GM21447 (cell line): ENCODE data around the gene GABRE.
"Not testable (repeated sequence)": the region's sequence is repeated elsewhere in the genome, so short reads cannot be mapped to it uniquely, and the experiment has no call there.

Source experiments
- ATAC-seq: cut with Tn5 transposase; IDR thresholded peaks from one replicate; pipeline ENCODE4 v1.9.1; 2021; ENCODE audit not compliant: unreplicated experiment

The GABRE gene

DNA sequence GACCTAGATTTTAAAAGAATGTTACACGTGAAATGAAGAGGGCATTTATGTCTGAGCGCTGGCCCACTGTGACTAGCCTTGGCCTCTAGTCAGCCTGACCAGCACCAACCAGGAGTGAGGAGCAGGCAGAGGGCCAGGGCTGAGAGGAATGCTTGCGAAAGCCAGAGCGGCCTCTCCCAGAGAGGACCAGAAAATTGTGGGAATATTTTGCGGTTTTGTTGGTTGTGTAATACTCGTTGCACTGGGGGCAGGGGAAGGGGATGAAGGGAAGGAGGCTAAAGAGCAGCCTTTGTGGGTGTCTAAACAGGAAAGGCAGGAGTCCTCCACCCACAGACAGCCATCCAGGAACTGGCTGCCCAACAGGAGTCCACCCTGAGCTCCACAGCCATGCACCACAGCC, 3.8 kb downstream of the GABRE start:
- ATAC-seq, result no peak

DNA sequence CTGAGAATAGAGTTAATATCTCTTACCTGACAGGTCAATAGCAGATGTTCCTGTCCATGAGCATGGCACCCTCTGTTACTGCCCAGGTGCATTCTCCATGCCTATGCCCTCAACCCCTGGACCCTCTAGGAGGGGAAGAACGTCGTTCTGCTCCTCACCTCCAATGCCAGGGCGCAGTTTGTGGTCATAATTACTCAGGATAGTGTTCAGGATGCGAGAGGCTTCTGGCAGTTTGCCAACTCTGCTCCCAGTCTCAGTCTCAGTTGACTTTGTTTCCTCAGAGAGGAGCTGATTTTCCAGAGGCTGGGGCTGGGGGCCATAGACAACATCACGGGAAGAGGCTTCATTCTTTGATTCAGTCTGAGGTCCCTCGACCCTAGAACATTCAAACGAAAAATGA, 4.4 kb downstream of the GABRE start:
- no peak for ATAC-seq

DNA sequence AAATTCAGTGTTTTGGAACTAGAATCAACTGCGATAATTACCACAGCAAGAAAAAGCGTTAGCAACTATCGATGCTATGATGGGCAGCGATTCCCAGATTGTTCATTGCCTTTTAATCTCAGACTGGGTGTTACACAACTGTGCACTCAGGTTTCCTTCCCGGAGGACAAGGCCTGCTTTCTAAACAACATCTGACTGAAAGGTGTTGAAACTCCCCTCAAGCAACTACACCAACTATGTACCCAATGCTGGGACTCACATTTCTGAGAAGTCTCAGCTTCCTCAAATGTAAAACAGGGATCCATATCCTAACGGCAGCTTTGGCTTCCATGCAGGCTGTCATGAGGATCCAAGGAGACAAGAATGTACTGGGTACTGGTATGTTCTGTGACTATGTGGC, 8.2 kb downstream of the GABRE start:
- ATAC-seq, result no peak

DNA sequence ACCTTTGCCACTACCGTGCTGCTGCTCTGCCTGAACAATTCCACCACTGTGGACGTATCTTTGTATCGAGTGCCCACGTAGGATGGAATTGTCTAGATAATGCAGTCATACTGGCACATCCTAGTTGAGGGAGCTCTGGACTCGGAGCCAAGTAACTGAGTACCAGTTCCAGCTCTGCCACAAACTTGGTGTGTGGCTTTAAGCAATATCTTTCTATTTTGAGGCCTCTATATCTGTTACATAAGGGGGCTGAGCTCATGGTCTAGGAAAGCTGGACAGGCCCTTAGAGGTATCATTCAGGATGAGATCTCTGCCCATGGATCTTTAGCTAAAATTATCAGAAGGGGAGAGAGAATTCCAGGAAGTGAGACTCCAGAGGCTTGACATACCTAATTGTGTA, 12.4 kb downstream of the GABRE start:
- ATAC-seq, result no peak

DNA sequence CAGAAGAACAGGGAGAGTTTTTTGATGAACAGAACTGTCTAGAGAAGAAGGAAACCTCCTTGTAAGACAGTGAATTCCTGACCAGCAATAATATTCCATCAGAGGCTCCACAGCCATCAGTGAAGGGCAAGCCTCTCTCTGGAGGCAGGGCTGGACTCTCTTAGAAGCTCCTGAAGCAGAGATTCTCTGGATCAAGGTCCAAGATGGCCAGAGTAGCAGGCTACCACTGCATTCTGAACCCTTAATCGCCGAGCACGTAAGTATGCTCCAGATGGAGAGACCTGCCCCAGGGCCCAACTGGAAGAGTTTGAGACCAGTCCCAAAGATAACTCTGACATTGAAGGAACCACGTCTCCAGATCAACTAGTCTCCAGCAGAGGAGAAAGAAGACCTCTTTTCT, 16.4 kb downstream of the GABRE start:
- no peak for ATAC-seq

- ATAC-seq, result no peak
These were observed 19.7 kb downstream of the GABRE start for GRCh38 chrX:151954730-151955129.

DNA sequence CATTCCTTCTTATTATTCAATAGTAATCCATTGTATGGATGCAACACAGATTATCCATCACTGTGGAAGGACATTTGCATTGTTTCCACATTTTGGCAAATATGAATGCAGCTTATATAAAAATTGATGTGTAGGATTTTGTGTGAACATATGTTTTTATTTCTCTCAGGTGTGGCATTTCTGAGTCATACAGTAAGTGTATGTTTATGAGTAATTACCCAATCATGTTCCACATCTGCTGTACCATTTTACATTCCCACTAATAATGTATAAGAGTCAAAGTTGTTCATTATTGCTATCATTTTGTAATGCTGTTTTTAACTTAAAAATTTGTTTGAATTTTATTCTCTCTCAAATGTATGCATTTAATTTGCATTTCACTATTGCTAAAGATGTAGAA, 36.3 kb downstream of the GABRE start:
- no peak for ATAC-seq

- no peak for ATAC-seq
These were observed 39.1 kb downstream of the GABRE start for GRCh38 chrX:151935358-151935757.

DNA sequence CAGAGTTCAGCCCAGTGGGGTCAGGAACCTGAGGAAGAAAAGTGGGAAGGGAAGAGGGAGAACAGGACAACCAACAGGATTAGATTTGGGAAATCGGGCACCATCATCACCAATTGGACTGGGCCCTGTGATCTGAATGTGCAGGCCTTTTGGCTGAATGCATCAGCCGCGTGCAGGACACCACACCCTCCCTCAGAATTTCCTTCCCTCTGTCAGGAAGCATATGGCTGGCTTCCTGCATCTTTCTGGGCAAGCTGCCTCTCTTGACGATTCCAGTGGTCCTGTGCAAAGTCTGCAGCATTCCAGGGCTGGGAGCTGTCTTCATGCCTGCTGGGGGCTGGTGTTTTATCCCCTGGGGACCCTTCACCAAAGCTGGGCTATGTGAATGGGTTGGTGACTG, 45.4 kb downstream of the GABRE start:
- ATAC-seq, result no peak

DNA sequence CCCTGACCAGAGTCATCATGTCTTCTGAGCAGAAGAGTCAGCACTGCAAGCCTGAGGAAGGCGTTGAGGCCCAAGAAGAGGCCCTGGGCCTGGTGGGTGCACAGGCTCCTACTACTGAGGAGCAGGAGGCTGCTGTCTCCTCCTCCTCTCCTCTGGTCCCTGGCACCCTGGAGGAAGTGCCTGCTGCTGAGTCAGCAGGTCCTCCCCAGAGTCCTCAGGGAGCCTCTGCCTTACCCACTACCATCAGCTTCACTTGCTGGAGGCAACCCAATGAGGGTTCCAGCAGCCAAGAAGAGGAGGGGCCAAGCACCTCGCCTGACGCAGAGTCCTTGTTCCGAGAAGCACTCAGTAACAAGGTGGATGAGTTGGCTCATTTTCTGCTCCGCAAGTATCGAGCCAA, 50.8 kb downstream of the GABRE start:
- ATAC-seq, result no peak

DNA sequence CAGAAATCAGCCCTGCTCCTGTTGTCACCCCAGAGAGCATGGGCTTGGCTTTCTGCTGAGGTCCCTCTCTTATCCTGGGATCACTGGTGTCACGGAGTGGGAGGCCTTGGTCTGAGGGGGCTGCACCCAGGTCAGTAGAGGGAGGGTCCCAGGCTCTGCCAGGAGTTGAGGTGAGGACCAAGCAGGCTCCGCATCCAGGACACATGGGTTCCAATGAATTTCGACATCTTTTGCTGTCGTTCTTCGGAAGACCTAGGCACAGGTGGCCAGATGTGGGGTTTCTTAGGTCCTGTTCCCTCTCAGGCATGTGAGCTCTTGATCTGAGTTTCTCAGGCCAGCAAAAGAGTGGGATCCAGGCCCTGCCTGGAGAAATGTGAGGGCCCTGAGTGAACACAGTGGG, 51.8 kb downstream of the GABRE start:
- no peak for ATAC-seq

- no peak for ATAC-seq
These were observed 52.6 kb downstream of the GABRE start for GRCh38 chrX:151921866-151922265.

- ATAC-seq, result no peak
These were observed 53.2 kb downstream of the GABRE start for GRCh38 chrX:151921292-151921691.

DNA sequence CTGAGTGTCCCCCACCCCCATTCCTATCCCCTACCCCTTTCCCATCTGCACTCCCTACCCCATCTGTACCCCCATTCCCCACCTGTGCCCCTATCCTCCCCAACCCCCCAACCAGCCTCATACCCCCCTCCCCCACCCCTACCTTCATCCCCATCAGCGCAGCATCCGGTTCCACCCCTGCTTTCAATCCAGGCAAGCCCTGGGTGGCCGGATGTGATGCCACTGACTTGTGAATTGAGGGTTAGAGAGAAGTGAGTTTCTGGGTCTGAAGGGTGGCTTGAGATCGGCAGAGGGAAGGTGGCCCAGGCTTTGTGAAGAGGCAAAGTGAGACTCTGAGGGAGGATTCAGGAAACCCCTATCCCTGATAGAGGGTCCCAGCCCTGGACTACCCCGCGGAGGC, 53.9 kb downstream of the GABRE start:
- no peak for ATAC-seq

DNA sequence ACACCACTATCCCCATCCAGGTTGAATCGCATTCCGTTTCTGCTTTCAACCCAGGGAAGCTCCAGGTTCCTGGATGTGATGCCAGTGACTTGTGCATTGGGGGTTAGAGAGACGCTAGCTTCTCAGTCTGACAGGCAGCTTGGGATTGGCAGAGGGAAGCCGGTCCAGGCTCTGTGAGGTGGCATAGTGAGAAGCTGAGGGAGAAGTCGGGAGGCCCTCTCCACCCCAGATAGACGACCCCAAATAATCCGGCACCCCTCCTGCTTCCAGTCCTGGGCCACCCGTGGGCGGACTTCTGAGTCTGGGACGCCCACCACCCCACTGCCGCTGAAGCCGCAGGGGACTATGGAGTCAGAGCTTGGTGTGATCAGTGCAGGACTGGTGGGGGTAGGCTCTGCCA, 54.4 kb downstream of the GABRE start:
- no peak for ATAC-seq

DNA sequence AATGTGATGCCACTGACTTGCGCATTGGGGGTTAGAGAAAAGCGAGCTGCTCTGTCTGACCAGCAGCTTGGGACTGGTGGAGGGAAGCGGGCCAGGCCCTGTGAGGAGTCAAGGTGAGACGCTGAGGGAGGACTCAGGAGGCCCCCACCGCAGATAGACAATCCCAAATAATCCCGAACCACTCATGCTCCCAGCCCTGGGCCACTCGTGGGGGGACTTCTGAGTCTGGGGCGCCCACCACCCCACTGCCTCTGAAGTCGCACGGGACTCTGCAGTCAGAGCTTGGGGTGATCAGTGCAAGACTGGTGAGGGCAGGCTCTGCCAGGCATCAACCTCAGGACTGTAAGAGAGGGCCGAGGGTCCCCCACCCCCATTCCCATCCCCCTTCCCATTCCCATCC, 54.9 kb downstream of the GABRE start:
- no peak for ATAC-seq

DNA sequence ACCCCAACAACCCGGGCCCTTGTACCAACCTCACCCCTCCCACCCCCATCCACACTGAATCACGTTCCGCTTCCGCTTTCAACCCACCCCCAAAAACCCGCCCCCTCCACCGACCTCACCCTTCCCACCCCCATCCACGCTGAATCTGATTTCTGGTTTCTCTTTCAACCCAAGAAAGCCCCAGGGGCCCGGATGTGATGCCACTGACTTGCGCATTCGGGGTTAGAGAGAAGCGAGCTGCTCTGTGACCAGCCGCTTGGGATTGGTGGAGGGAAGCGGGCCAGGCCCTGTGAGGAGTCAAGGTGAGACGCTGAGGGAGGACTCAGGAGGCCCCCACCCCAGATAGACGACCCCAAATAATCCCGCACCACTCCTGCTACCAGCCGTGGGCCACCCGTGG, 55.7 kb downstream of the GABRE start:
- ATAC-seq, result not testable (repeated sequence)

- no peak for ATAC-seq
These were observed 61.7 kb downstream of the GABRE start, which contains the start of gene MAGEA4 for GRCh38 chrX:151912780-151913179. MAGEA4 (plus strand) TSS chrX:151912889; CDS start chrX:151923665, 10,776 bp downstream.

GRCh38 chrX:151912221-151912620, 62.3 kb downstream of the GABRE start:
- ATAC-seq, result no peak

- ATAC-seq, result no peak
These were observed 69.5 kb downstream of the GABRE start for GRCh38 chrX:151904989-151905388.
